ENCODE measurements around the gene ZDHHC22.

ZDHHC22 gene

GRCh38 chr14:77120771-77121743, 20.5 kb downstream of the ZDHHC22 start (continued):
- TF ChIP-seq, protein P1, sequence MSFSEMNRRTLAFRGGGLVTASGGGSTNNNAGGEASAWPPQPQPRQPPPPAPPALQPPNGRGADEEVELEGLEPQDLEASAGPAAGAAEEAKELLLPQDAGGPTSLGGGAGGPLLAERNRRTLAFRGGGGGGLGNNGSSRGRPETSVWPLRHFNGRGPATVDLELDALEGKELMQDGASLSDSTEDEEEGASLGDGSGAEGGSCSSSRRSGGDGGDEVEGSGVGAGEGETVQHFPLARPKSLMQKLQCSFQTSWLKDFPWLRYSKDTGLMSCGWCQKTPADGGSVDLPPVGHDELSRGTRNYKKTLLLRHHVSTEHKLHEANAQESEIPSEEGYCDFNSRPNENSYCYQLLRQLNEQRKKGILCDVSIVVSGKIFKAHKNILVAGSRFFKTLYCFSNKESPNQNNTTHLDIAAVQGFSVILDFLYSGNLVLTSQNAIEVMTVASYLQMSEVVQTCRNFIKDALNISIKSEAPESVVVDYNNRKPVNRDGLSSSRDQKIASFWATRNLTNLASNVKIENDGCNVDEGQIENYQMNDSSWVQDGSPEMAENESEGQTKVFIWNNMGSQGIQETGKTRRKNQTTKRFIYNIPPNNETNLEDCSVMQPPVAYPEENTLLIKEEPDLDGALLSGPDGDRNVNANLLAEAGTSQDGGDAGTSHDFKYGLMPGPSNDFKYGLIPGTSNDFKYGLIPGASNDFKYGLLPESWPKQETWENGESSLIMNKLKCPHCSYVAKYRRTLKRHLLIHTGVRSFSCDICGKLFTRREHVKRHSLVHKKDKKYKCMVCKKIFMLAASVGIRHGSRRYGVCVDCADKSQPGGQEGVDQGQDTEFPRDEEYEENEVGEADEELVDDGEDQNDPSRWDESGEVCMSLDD (tag by site-specific recombination; IDR thresholded peaks at IDR 0.05) = no peak
- no peak for TF ChIP-seq ZNF658 (tag by site-specific recombination; IDR thresholded peaks at IDR 0.05)

DNA sequence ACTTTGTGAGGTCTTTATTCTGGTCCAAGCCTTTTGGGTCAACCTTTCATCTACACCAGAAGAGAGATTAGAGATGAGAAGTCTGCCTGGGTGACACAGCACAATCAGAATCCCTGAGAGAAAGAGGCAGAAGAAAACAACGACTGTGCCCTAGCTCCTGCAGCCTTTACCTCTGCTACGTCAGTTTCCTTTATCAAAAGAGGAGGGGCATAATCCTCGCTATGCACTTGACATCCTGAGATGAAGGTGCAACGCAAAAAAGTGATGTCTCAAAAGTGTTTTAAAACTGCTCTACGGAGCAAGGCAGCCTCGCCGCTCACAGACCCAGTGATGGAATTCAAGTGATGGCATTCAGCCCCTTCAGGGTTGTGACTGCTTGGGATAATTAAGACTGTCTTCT, 21.7 kb downstream of the ZDHHC22 start:
- CTCF ChIA-PET = interaction anchor here (0.7 to 0.9 kb wide), 2 partner anchors 9 to 247 kb away, joined by 3 read pairs; no protein-coding TSS in a partner anchor
- H3K4me3 ChIP-seq (ENCODE audit: low read depth, low read length) = no peak overlapping the region
- peaks cover 0 to 24% of the 10 kb centered on the region in 2 experiments; a peak in 2 of 3 replicates for H3K36me3 ChIP-seq (ENCODE audit: control insufficient read depth in 2 of 2, insufficient read depth in 1 of 2, low read length in 2 of 2)
- no peak overlapping the region for H3K27ac ChIP-seq (ENCODE audit: extremely low read depth, low read depth, low read length)
- TF ChIP-seq ZNF24 (tag by site-specific recombination; IDR thresholded peaks at IDR 0.05) (no peak), ZBTB20 (tag by site-specific recombination; IDR thresholded peaks at IDR 0.05) (no peak), ZNF529 (tag by site-specific recombination; IDR thresholded peaks at IDR 0.05; ENCODE audit: insufficient replicate concordance) (no peak), ZNF324 (tag by site-specific recombination; IDR thresholded peaks at IDR 0.05) (no peak), ZNF416 (tag by site-specific recombination; IDR thresholded peaks at IDR 0.05) (no peak), ZNF2 (tag by site-specific recombination; IDR thresholded peaks at IDR 0.05) (no peak), SCRT2 (tag by site-specific recombination; IDR thresholded peaks at IDR 0.05) (no peak), ZNF132 (tag by site-specific recombination; IDR thresholded peaks at IDR 0.05; ENCODE audit: borderline replicate concordance) (no peak), ZNF843 (tag by site-specific recombination; IDR thresholded peaks at IDR 0.05) (no peak), BCL11A (tag by site-specific recombination; IDR thresholded peaks at IDR 0.05; ENCODE audit: low read depth) (no peak), WT1 (tag by site-specific recombination; IDR thresholded peaks at IDR 0.05) (no peak), SP7 (tag by site-specific recombination; IDR thresholded peaks at IDR 0.05) (no peak), ZNF747 (tag by site-specific recombination; IDR thresholded peaks at IDR 0.05) (no peak), ZNF394 (tag by site-specific recombination; IDR thresholded peaks at IDR 0.05; ENCODE audit: borderline replicate concordance) (no peak), SP2 (tag by site-specific recombination; IDR thresholded peaks at IDR 0.05) (no peak), ZBTB48 (tag by site-specific recombination; IDR thresholded peaks at IDR 0.05) (no peak)
- TF ChIP-seq, protein P2, sequence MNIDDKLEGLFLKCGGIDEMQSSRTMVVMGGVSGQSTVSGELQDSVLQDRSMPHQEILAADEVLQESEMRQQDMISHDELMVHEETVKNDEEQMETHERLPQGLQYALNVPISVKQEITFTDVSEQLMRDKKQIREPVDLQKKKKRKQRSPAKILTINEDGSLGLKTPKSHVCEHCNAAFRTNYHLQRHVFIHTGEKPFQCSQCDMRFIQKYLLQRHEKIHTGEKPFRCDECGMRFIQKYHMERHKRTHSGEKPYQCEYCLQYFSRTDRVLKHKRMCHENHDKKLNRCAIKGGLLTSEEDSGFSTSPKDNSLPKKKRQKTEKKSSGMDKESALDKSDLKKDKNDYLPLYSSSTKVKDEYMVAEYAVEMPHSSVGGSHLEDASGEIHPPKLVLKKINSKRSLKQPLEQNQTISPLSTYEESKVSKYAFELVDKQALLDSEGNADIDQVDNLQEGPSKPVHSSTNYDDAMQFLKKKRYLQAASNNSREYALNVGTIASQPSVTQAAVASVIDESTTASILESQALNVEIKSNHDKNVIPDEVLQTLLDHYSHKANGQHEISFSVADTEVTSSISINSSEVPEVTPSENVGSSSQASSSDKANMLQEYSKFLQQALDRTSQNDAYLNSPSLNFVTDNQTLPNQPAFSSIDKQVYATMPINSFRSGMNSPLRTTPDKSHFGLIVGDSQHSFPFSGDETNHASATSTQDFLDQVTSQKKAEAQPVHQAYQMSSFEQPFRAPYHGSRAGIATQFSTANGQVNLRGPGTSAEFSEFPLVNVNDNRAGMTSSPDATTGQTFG (tag by site-specific recombination; IDR thresholded peaks at IDR 0.05; ENCODE audit: borderline replicate concordance) = no peak
- H3K9me3 ChIP-seq (ENCODE audit: control insufficient read depth, insufficient read depth, low read depth, low read length) = no peaks in the 10 kb centered on the region
- POLR2A ChIA-PET = no interaction called here
- no peaks in the 10 kb centered on the region; the same call in 1 of the 2 replicates for H3K4me1 ChIP-seq (ENCODE audit: control insufficient read depth, insufficient read depth, low read length)
